CD4-positive, alpha-beta T cell treated with Interleukin-6 at 100 ng/mL for 8 hours (primary cell): Measurements from ENCODE around the gene RPL18.
"Not testable (repeated sequence)": the region's sequence is repeated elsewhere in the genome, so short reads cannot be mapped to it uniquely, and the experiment has no call there.

Experiments used
- DNase-seq: peaks from one replicate; pipeline ENCODE4 v3.0.0-alpha.2; 2020; ENCODE audit warnings: mixed read lengths, low spot score

The RPL18 gene

GRCh38 chr19:48644839-48645619 lies 26.1 kb upstream of the RPL18 start:
- peak; percentile 80 for DNase-seq

GRCh38 chr19:48644355-48644754 lies 25.4 kb upstream of the RPL18 start:
- DNase-seq: no peak

GRCh38 chr19:48642862-48643261 lies 23.9 kb upstream of the RPL18 start:
- no peak for DNase-seq

- no peak for DNase-seq
These were observed 22.9 kb upstream of the RPL18 start for GRCh38 chr19:48641850-48642249.

GRCh38 chr19:48639483-48640375 lies 20.8 kb upstream of the RPL18 start:
- no peak for DNase-seq

GRCh38 chr19:48638831-48639381 lies 19.9 kb upstream of the RPL18 start:
- DNase-seq: no peak

- peak; percentile 93 for DNase-seq
These were observed 19.2 kb upstream of the RPL18 start for GRCh38 chr19:48637948-48638830.

GRCh38 chr19:48637449-48637947 lies 18.5 kb upstream of the RPL18 start:
- DNase-seq: peak; percentile 100

GRCh38 chr19:48636859-48637448 lies 18.0 kb upstream of the RPL18 start, which contains the start of gene DBP:
DBP (minus strand) TSS chr19:48637379; CDS start chr19:48636994, 385 bp downstream.
- DNase-seq: no peak

- DNase-seq: no peak
These were observed 17.2 kb upstream of the RPL18 start for GRCh38 chr19:48635966-48636858.

GRCh38 chr19:48635263-48635965 lies 16.4 kb upstream of the RPL18 start:
- DNase-seq: peak; percentile 73

GRCh38 chr19:48634424-48635262 lies 15.7 kb upstream of the RPL18 start:
- DNase-seq: peak; percentile 92

GRCh38 chr19:48634036-48634342 lies 15.0 kb upstream of the RPL18 start:
- DNase-seq: no peak

- no peak for DNase-seq
These were observed 14.4 kb upstream of the RPL18 start for GRCh38 chr19:48633148-48634035.

- DNase-seq: no peak
These were observed 13.7 kb upstream of the RPL18 start for GRCh38 chr19:48632692-48633147.

- not testable (repeated sequence) for DNase-seq
These were observed 13.3 kb upstream of the RPL18 start for GRCh38 chr19:48632286-48632685.

- no peak for DNase-seq
These were observed 12.2 kb upstream of the RPL18 start for GRCh38 chr19:48631225-48631624.
